ENCODE measurements around the gene KIRREL2.
A peak's percentile ranks its signal among the peaks of the same experiment; 100 is the strongest.

Gene KIRREL2

GRCh38 chr19:35844482-35845214 lies 12.1 kb upstream of the KIRREL2 start:
- DNase-seq (ENCODE audit: low read depth), result no peak
- no peak overlapping the region for H3K4me3 ChIP-seq (ENCODE audit: control insufficient read depth, low read depth, low read length)
- TF ChIP-seq, protein P1, sequence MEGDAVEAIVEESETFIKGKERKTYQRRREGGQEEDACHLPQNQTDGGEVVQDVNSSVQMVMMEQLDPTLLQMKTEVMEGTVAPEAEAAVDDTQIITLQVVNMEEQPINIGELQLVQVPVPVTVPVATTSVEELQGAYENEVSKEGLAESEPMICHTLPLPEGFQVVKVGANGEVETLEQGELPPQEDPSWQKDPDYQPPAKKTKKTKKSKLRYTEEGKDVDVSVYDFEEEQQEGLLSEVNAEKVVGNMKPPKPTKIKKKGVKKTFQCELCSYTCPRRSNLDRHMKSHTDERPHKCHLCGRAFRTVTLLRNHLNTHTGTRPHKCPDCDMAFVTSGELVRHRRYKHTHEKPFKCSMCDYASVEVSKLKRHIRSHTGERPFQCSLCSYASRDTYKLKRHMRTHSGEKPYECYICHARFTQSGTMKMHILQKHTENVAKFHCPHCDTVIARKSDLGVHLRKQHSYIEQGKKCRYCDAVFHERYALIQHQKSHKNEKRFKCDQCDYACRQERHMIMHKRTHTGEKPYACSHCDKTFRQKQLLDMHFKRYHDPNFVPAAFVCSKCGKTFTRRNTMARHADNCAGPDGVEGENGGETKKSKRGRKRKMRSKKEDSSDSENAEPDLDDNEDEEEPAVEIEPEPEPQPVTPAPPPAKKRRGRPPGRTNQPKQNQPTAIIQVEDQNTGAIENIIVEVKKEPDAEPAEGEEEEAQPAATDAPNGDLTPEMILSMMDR (conservative IDR thresholded peaks at IDR 0.05; ENCODE audit: control insufficient read depth, insufficient read depth, low read depth, low read length), result no peak

GRCh38 chr19:35845215-35846037 lies 11.3 kb upstream of the KIRREL2 start:
- peak; percentile 28 for DNase-seq (ENCODE audit: low read depth)
- TF ChIP-seq, protein P1 (conservative IDR thresholded peaks at IDR 0.05; ENCODE audit: control insufficient read depth, insufficient read depth, low read depth, low read length), result no peak
- no peak overlapping the region for H3K4me3 ChIP-seq (ENCODE audit: control insufficient read depth, low read depth, low read length)

- H3K4me3 ChIP-seq (ENCODE audit: control insufficient read depth, low read depth, low read length), result no peak overlapping the region
- TF ChIP-seq, protein P1 (conservative IDR thresholded peaks at IDR 0.05; ENCODE audit: control insufficient read depth, insufficient read depth, low read depth, low read length), result no peak
- DNase-seq (ENCODE audit: low read depth), result no peak
Measured at GRCh38 chr19:35846038-35846668, 10.6 kb upstream of the KIRREL2 start.

DNA sequence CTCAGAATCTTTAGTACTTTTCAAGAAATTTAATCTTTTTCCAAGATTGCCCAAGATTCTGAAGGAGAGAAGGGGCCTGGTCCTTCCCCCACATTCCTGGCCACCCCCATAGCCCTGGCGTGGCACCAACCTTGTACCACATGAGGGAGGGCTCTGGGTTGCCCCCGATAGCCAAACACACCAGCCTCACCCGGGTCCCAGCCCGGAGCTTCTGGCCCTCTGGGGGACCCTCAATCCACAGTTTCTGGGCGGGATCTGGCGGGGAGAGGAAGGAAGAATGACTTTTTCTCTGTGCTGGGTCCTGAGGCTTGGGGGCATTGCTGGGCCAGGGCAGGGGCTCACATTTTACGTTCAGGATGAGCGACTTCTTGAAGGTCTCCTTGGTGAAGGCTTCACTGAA lies 8.8 kb upstream of the KIRREL2 start:
- TF ChIP-seq, protein P1 (conservative IDR thresholded peaks at IDR 0.05; ENCODE audit: control insufficient read depth, insufficient read depth, low read depth, low read length), result no peak
- H3K4me3 ChIP-seq (ENCODE audit: control insufficient read depth, low read depth, low read length), result no peak overlapping the region
- DNase-seq (ENCODE audit: low read depth), result no peak

GRCh38 chr19:35848486-35848885 lies 8.2 kb upstream of the KIRREL2 start:
- TF ChIP-seq, protein P1 (conservative IDR thresholded peaks at IDR 0.05; ENCODE audit: control insufficient read depth, insufficient read depth, low read depth, low read length), result no peak
- H3K4me3 ChIP-seq (ENCODE audit: control insufficient read depth, low read depth, low read length), result no peak overlapping the region
- DNase-seq (ENCODE audit: low read depth), result no peak

GRCh38 chr19:35848919-35849505 lies 7.7 kb upstream of the KIRREL2 start:
- TF ChIP-seq, protein P1 (conservative IDR thresholded peaks at IDR 0.05; ENCODE audit: control insufficient read depth, insufficient read depth, low read depth, low read length), result no peak
- DNase-seq (ENCODE audit: low read depth), result no peak
- H3K4me3 ChIP-seq (ENCODE audit: control insufficient read depth, low read depth, low read length), result no peak overlapping the region
